Astrocyte (in vitro differentiated cells and primary cell): Measurements from ENCODE around the gene TOB1. TPM values are rescaled to one million over a fixed set of nuclear protein-coding genes. Genes with fewer than 3 reads are reported as not detected.

ENCODE experiments used
- DNase-seq: peaks from one replicate; pipeline ENCODE4 v3.0.0-alpha.2; 2010; ENCODE audit warnings: low read depth
- FAIRE-seq: peaks from 2 replicates; lab custom pipeline; 2011; peaks lifted over from hg19 to GRCh38; lab: Jason Lieb, UNC
- H2AFZ ChIP-seq: 2 replicates; pipeline ENCODE4 v1.6.0; 2012; ENCODE audit warnings: low read depth, low read length, inconsistent platforms
- H3K27ac ChIP-seq: 2 replicates; pipeline ENCODE4 v1.5.1; 2011; ENCODE audit warnings: low read depth, low read length, inconsistent platforms
- H3K27me3 ChIP-seq: 2 replicates; pipeline ENCODE4 v1.6.0; 2011; ENCODE audit warnings: low read length, inconsistent platforms; ENCODE audit not compliant: insufficient read depth
- H3K36me3 ChIP-seq: 2 replicates; pipeline ENCODE4 v1.5.1; 2011; ENCODE audit warnings: low read length, inconsistent platforms; ENCODE audit not compliant: insufficient read depth
- H3K4me1 ChIP-seq: 2 replicates; pipeline ENCODE4 v1.5.1; 2011; ENCODE audit warnings: low read length, inconsistent platforms; ENCODE audit not compliant: insufficient read depth
- H3K4me2 ChIP-seq: 2 replicates; pipeline ENCODE4 v1.6.0; 2012; ENCODE audit warnings: low read length, inconsistent platforms
- H3K4me3 ChIP-seq: 2 replicates; pipeline ENCODE4 v1.5.1; 2011; ENCODE audit warnings: low read depth, mild to moderate bottlenecking, low read length, inconsistent platforms; ENCODE audit not compliant: insufficient read depth
- H3K79me2 ChIP-seq: 2 replicates; pipeline ENCODE4 v1.6.0; 2012; ENCODE audit warnings: mild to moderate bottlenecking, low read length, inconsistent platforms; ENCODE audit not compliant: insufficient read depth
- H3K9ac ChIP-seq: 2 replicates; pipeline ENCODE4 v1.6.0; 2012; ENCODE audit warnings: mild to moderate bottlenecking, low read length, inconsistent platforms
- H3K9me3 ChIP-seq: 2 replicates; pipeline ENCODE4 v1.5.1; 2012; ENCODE audit warnings: low read depth, mild to moderate bottlenecking, low read length, inconsistent platforms; ENCODE audit not compliant: insufficient read depth
- H4K20me1 ChIP-seq: 2 replicates; pipeline ENCODE4 v1.6.0; 2012; ENCODE audit warnings: low read length, inconsistent platforms; ENCODE audit not compliant: insufficient read depth
- H3K27ac Mint-ChIP-seq: one replicate; pipeline ENCODE4 v1.8.0; 2021; ENCODE audit warnings: mild to moderate bottlenecking, mixed read lengths; ENCODE audit not compliant: unreplicated experiment
- H3K27me3 Mint-ChIP-seq: one replicate; pipeline ENCODE4 v1.8.0; 2021; ENCODE audit warnings: low read depth, mixed read lengths; ENCODE audit not compliant: unreplicated experiment
- H3K36me3 Mint-ChIP-seq: one replicate; pipeline ENCODE4 v1.8.0; 2021; ENCODE audit warnings: low read depth, mixed read lengths; ENCODE audit not compliant: unreplicated experiment
- H3K4me1 Mint-ChIP-seq: one replicate; pipeline ENCODE4 v1.8.0; 2021; ENCODE audit warnings: low read depth, mixed read lengths; ENCODE audit not compliant: unreplicated experiment
- H3K4me3 Mint-ChIP-seq: one replicate; pipeline ENCODE4 v1.8.0; 2021; ENCODE audit warnings: mild to moderate bottlenecking, moderate library complexity, mixed read lengths; ENCODE audit not compliant: unreplicated experiment
- H3K9me3 Mint-ChIP-seq: one replicate; pipeline ENCODE4 v1.8.0; 2021; ENCODE audit warnings: mild to moderate bottlenecking, mixed read lengths; ENCODE audit not compliant: unreplicated experiment
- CTCF ChIP-seq: IDR thresholded peaks from 2 replicates; pipeline ENCODE4 v1.5.1; 2011; ENCODE audit warnings: low read depth, mild to moderate bottlenecking, inconsistent platforms, low read length, moderate library complexity; ENCODE audit not compliant: insufficient read depth
- EZH2 ChIP-seq: IDR thresholded peaks from 2 replicates; pipeline ENCODE4 v1.6.1; 2012; ENCODE audit warnings: mild to moderate bottlenecking, low read length, inconsistent platforms; ENCODE audit not compliant: insufficient read depth
- total RNA-seq: library from RNA; stranded (reverse); gene quantifications from 2 replicates; pipeline ENCODE4 v1.2.1, GENCODE V29; 2021

Gene TOB1
- total RNA-seq, 1 donor from 2014 or later = 71.6 TPM

DNA sequence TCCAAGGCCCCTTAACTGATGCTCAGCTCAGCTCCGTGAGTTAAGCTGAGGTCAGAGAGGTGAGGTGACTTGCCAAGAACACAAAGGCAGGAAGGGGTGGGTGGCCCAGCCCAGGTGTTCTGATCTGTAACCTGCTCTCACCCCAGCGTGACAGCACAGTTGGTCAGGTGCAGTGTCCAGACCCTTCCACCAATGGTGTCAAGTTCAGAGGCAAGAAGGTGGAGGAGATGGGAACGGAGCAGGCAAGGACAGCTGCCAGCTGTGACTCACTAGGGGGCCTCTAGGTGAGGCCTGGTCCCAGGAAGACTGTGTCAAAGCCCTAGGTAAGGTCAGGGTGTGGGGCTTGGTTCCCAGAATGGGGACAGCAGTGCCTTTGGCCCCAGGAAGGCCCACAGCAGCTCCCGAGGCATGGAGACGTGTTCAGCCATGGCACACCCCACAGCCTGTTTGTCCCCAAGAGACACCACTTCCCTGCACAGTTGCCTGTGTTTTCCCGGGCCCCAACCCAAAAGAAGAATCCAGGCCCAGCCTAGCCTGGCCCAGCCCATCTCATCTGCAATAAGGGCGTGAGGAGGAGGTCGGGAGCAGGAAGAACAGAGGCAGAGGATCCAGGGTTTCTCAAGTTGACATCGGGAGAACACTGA, 23.5 kb downstream of the TOB1 start:
- Histone ChIP-seq H4K20me1 (no peaks in the 10 kb centered on the region), H3K4me1 (peaks cover 5% of the 10 kb centered on the region), H3K9me3 (no peaks in the 10 kb centered on the region), H2AFZ (no peak overlapping the region), H3K27ac (no peak overlapping the region), H3K36me3 (no peaks in the 10 kb centered on the region), H3K4me3 (no peak overlapping the region), H3K79me2 (no peaks in the 10 kb centered on the region), H3K9ac (no peak overlapping the region), H3K27me3 (no peaks in the 10 kb centered on the region), H3K4me2 (no peak overlapping the region)
- no peak for TF ChIP-seq EZH2
- TF ChIP-seq CTCF = no peak
- Mint-ChIP-seq H3K27ac (no peak overlapping the region), H3K4me1 (peaks cover 13% of the 10 kb centered on the region), H3K4me3 (no peak overlapping the region), H3K27me3 (peaks cover 14% of the 10 kb centered on the region), H3K9me3 (no peaks in the 10 kb centered on the region), H3K36me3 (no peaks in the 10 kb centered on the region)
- FAIRE-seq = no peak
- no peak for DNase-seq

DNA sequence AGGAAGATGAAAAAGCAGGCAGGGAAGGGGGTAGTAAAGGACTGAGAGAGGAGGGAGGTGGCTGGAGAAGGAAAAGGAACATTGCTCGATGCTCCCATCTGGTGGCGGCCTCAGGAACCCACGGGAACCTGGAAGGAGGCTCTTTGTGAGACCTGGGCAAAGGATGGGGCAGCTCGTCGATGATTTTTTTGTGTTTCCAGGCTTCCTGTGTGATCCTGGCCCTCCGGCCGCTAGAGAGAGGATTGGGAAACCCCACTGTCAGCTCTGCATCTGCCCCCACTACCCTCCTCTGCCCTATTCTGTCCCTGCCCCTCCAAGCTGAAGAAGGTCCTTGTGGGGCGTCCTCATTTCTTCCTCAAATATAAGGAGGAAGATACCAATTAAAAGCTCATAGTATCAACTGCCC, 24.2 kb downstream of the TOB1 start:
- H3K27me3 ChIP-seq = no peaks in the 10 kb centered on the region
- no peak overlapping the region for H3K27ac Mint-ChIP-seq

More for the DNA sequence above, 24.2 kb downstream of the TOB1 start:
- Histone ChIP-seq H4K20me1 (no peaks in the 10 kb centered on the region), H3K79me2 (no peaks in the 10 kb centered on the region), H3K36me3 (no peaks in the 10 kb centered on the region), H3K9me3 (no peaks in the 10 kb centered on the region), H2AFZ (peak overlapping the region; percentile 19), H3K9ac (no peak overlapping the region), H3K27ac (no peak overlapping the region), H3K4me2 (no peak overlapping the region), H3K4me1 (peaks cover 5% of the 10 kb centered on the region), H3K4me3 (no peak overlapping the region)
- no peaks in the 10 kb centered on the region for H3K9me3 Mint-ChIP-seq
- H3K4me1 Mint-ChIP-seq = peaks cover 13% of the 10 kb centered on the region
- TF ChIP-seq EZH2 (no peak), CTCF (peak; percentile 73)
- FAIRE-seq = peak; percentile 32
- DNase-seq = peak; percentile 16
- no peak overlapping the region for H3K4me3 Mint-ChIP-seq
- H3K27me3 Mint-ChIP-seq = peaks cover 14% of the 10 kb centered on the region
- no peaks in the 10 kb centered on the region for H3K36me3 Mint-ChIP-seq
